Esophagus squamous epithelium (tissue), 4 donors: ENCODE results near the gene LTBR.

Source experiments
- POLR2A ChIP-seq, 4 donors: fragments of 450-650 bp; IDR thresholded peaks; one replicate each; pipeline ENCODE4 v1.6.1; 2017; ENCODE audit warnings: antibody characterized with exemption in 4 of 4, mild to moderate bottlenecking in 4 of 4, moderate library complexity in 3 of 4
- TF ChIP-seq, protein P1 (sequence below), 6 experiments: fragments of 450-650 bp in 4 of 6; fragments of 200-600 bp in 2 of 6; sonication (generic) in 2 of 6; IDR thresholded peaks; one replicate each; pipeline ENCODE4 v1.5.1; 2016 to 2019; ENCODE audit warnings: antibody characterized with exemption in 6 of 6, mild to moderate bottlenecking in 4 of 6, moderate library complexity in 4 of 6

GRCh38 chr12:6416596-6416995 is 32.6 kb downstream of the LTBR start:
- TF ChIP-seq, protein P1, sequence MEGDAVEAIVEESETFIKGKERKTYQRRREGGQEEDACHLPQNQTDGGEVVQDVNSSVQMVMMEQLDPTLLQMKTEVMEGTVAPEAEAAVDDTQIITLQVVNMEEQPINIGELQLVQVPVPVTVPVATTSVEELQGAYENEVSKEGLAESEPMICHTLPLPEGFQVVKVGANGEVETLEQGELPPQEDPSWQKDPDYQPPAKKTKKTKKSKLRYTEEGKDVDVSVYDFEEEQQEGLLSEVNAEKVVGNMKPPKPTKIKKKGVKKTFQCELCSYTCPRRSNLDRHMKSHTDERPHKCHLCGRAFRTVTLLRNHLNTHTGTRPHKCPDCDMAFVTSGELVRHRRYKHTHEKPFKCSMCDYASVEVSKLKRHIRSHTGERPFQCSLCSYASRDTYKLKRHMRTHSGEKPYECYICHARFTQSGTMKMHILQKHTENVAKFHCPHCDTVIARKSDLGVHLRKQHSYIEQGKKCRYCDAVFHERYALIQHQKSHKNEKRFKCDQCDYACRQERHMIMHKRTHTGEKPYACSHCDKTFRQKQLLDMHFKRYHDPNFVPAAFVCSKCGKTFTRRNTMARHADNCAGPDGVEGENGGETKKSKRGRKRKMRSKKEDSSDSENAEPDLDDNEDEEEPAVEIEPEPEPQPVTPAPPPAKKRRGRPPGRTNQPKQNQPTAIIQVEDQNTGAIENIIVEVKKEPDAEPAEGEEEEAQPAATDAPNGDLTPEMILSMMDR (IDR thresholded peaks at IDR 0.05), result no peak
- no peak for TF ChIP-seq POLR2A (IDR thresholded peaks at IDR 0.05)
